DMS153 treated with DMSO at 0.1 percent for 48 hours (cell line): ENCODE measurements around the gene ERAL1.
"Not testable (repeated sequence)": the region's sequence is repeated elsewhere in the genome, so short reads cannot be mapped to it uniquely, and the experiment has no call there.

Experiments used
- DNase-seq: peaks from one replicate; lab custom pipeline; 2025; ENCODE audit not compliant: unreplicated experiment; lab: John Stamatoyannopoulos, UW

The ERAL1 gene

GRCh38 chr17:28849281-28849680, 5.5 kb upstream of the ERAL1 start:
- DNase-seq, result no peak

- DNase-seq, result no peak
Observed at GRCh38 chr17:28853295-28853694, 1.5 kb upstream of the ERAL1 start.

GRCh38 chr17:28855336-28855679, 492 bp downstream of the ERAL1 start:
- no peak for DNase-seq

- no peak for DNase-seq
Observed at GRCh38 chr17:28856028-28856574, 1.3 kb downstream of the ERAL1 start.

GRCh38 chr17:28857905-28858800, 3.3 kb downstream of the ERAL1 start:
- DNase-seq, result no peak

GRCh38 chr17:28858801-28859355, 4.1 kb downstream of the ERAL1 start:
- no peak for DNase-seq

- DNase-seq, result no peak
Observed at GRCh38 chr17:28860363-28860808, 5.6 kb downstream of the ERAL1 start.

- no peak for DNase-seq
Observed at GRCh38 chr17:28861393-28862203, 6.8 kb downstream of the ERAL1 start.

- no peak for DNase-seq
Observed at GRCh38 chr17:28862561-28862960, 7.7 kb downstream of the ERAL1 start.

- no peak for DNase-seq
Observed at GRCh38 chr17:28863953-28864352, 9.1 kb downstream of the ERAL1 start.

GRCh38 chr17:28864991-28865849, 10.4 kb downstream of the ERAL1 start:
- no peak for DNase-seq

- no peak for DNase-seq
Observed at GRCh38 chr17:28865946-28866752, 11.3 kb downstream of the ERAL1 start.

GRCh38 chr17:28867276-28867675, 12.5 kb downstream of the ERAL1 start:
- no peak for DNase-seq

- DNase-seq, result no peak
Observed at GRCh38 chr17:28871056-28871579, 16.3 kb downstream of the ERAL1 start.

GRCh38 chr17:28873839-28874238, 19.0 kb downstream of the ERAL1 start:
- DNase-seq, result no peak

GRCh38 chr17:28874750-28875149, 19.9 kb downstream of the ERAL1 start:
- DNase-seq, result no peak

- DNase-seq, result no peak
Observed at GRCh38 chr17:28875848-28876550, 21.2 kb downstream of the ERAL1 start.

GRCh38 chr17:28877150-28877711, 22.4 kb downstream of the ERAL1 start:
- not testable (repeated sequence) for DNase-seq
